GM19023 (cell line): ENCODE measurements around the gene CFAP57.

Experiments
- ATAC-seq: cut with Tn5 transposase; IDR thresholded peaks from one replicate; pipeline ENCODE4 v1.9.1; 2021; ENCODE audit warnings: mild to moderate bottlenecking, moderate library complexity; ENCODE audit not compliant: unreplicated experiment

Gene CFAP57

DNA sequence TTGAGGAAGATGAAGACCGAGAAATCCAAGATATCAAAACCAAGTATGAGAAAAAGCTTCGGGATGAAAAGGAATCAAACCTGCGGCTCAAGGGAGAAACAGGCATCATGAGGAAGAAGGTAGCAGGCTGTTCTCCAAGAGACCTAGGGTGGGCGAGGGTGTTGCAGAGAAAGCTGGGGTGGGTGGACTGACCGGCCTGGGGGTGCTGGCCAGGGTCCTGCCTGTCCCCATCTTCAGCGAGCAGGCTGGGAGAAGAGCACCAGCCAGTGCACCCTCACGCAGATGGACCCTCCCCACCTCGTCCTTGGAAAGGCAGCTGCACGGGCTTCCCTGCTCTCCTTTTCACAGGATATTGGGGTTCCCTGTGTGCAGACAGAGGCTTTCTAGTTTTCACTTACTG, 50.7 kb downstream of the CFAP57 start:
- no peak for ATAC-seq

DNA sequence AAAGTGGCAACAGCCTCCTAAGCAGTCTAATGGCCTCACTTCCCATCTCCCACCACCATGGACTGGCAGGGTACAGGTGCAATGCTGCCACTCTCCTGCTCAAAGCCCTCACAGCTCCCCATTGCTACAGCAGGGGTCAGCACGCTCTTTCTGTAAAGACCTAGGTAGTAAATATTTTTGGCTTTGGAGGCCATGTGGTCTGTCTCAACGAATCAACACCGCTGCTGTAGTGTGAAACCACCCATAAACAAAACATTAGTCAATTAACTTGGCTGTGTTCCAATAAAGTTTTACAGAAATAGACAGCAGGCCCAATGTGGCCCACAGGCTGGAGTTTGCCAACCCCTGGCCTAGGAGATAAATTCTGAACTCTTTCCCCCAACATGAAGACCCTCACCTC, 53.0 kb downstream of the CFAP57 start:
- ATAC-seq = no peak

DNA sequence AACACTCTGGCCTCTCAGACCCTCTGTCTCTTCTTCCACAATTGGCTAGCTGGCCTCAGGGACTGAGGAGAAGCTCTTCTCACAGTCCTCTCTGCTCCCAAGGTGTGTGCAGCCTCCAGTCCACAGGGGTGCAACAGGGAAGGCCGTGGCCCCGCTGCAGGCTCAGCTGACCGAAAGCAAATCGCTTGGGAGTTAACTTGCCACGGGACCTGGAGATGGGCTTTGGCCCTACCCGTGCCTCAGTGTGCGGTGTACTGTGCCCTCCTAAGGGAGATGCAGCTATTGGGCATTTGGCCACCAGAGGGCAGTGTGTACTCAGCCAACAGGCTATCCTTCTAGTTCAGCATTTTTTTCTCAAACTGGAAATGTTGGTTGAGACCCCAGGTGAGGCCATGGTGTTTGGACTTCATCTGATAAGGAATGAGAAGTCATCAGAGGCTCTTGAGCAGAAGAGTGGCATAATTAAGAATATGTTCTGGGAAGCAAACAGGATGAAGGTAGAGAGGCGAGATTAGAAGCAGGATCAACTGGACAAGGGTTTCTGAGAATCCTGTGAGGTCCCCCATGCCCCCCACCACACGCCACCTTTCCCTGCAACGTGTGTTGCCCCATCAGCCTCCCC, 55.1 kb downstream of the CFAP57 start:
- peak; percentile 66 for ATAC-seq

DNA sequence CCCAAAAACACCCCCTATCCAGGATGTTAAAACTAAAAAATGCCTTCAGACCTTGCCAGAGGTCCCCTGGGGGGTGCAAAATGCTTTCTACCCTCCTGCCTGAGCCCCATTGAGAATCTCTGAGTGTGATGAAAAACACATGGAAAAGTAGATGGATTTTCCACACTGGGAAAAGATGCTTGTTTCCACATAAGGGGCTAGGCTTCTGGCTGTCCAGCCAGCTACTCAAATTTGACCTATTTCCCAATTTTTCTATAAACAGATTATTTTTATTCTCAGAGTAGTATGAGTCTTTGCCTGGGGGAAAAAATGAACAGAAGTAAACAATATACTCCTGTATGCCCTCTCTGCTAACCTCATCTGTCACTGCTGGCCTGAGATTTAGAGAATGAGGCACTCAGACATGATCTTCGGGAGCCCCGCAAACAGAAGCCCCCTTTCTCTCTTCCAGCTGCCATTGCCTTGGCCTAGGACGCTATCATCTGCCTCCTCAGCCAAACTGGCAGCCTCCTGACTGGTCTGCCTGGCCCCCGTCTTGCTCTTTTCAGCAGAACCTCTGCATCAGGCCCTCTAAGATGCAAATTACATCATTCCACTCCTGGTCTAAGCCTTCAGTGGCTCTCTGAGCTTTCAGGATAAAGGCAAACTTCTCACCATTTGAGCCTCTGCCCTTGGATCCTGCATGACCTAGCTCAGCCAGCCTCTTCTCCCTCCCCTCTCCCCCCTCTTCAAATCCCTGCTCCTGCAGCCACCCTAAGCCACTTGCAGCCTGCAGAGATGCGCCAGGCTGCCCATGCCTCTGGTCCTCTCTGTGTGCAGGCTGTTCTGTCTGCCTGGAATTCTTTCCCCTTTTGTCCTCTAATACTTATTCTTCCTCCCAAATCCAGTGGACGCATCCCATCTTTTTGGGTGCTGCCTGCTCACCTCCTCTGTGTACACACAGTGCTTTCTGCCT, 58.0 kb downstream of the CFAP57 start:
- ATAC-seq = no peak

DNA sequence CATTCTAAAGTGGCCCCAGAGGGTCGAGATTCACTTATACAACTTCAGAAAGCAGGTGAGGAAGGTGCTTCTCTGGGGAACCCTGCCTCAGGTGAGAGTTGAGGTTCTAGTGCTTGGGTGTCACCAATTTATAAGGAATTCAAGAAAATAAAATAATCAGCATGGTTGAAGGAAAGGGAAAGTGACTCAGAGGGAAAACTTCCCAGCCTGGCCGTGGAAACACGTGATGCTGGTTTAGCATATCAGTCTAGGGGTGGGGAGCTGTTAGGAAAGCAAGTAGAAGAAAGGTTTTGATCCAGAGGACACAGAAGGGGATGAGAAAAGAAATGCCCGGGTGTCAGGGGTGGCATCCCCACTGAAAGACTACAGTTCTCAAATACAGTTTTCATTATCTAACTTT, 59.9 kb downstream of the CFAP57 start:
- no peak for ATAC-seq

DNA sequence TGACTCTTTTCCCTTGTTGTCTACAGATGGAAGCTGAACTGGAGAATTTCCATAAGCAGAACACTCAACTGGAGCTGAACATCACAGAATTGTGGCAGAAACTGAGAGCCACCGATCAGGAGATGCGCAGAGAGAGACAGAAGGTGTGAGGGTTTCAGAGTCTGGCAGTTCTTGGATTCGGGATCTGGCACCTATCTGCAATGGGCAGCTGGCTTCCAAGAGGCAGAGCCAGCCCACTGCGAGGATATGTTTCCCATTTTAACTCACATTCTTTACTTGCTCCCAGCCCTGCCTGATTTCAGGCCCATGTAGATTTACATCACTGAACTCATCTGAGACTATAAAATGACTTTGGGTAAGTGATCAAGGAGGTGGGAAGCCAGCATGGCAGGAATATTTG, 60.4 kb downstream of the CFAP57 start:
- no peak for ATAC-seq

DNA sequence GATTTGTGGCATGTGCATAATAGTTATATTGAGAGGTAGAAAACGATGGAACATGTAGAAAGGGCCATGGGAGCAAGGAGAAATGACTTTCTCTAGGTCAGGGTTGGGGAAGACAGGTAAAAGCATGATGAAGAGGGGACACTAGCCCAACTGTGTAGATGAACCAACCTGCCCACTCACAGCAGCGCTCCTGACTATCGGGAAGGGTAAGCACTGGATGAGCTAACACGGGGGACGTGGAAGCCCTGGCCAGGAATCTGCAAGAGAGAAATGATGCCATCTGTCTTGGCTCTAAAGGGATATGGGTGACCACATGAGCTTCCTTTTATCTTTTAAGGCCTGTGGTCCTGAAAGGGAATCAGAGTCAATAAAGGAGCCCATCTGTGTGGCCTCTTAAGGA, 61.5 kb downstream of the CFAP57 start:
- ATAC-seq = no peak

DNA sequence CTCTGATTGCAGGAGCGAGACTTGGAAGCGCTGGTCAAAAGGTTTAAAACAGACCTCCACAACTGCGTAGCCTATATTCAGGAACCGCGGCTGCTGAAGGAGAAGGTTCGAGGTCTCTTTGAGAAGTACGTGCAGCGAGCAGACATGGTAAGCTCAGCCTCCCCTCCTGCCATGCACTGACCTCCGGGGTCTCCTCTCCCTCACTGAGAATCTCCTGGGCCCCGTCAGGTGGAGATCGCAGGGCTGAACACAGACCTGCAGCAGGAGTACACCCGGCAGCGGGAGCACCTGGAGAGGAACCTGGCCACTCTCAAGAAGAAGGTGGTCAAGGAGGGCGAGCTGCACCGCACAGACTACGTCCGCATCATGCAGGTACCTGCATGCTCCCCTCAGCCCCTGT, 62.1 kb downstream of the CFAP57 start:
- no peak for ATAC-seq

DNA sequence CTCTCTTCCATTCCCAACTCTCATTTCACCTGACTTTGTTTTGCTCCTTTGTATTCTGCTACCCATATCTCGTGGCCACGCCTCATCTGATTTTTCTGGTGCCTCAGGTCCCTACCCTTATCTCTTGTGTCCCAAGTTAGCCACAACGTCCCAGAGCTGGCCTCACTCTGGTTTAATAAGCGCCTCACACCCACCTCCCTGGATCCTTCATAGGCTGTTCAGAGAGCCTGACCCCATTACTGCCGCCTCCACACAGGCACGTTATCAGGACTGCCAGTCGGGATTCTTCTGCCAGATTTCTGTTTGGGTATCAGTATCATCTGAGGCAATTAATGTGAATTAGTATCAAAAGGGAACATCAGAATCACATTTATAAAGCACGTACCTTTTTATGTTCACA, 62.9 kb downstream of the CFAP57 start:
- no peak for ATAC-seq

DNA sequence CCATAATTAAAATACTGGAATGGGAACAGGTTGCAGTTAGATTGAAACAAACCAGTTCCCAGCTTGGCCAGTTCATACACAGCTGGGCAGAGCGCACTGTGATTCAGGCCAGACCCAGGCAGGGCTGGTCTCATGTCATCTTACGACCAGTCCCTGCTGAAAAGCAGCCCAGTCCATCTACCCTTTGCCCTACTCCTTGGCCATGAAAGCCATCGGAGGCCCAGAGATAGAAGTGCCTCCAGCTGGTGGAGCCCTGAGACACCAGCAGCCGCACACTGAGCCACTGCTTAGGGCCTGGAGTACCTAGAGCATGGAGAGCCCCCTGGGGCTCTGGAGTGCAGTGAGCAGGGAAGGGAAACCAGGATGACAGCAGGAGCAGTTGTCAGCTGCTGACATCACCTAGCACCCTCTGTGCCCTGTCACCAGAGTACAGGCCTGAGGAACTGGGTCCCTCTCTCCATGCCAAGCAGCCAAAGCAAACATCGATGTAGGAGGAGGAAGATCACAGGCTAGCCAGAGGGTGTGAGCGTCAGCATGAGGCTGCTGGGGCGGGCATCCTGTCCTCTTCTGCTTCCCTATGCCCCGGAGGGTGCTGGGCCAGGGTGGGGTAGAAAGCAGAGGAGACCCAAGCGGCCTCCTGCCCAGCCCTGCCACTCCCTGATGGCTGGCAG, 63.5 kb downstream of the CFAP57 start:
- no peak for ATAC-seq

DNA sequence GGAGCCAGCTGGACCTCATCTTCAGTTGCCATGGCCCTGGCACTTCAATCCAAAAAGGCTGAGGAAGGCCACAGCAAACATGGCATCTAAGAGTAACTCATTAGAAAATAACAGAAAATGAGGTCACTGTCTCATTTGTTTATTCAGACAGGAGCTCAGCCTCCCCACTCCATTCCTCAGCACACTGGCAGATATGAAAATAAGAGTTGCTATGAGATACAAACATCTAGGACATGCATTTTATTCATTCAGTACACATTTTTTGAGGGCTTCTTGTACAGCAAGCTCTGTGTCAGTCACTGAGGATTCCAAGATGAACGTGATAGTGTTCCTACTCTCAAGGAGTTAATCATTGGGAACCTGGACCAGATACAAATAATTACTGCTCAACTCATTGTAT, 65.0 kb downstream of the CFAP57 start:
- no peak for ATAC-seq

DNA sequence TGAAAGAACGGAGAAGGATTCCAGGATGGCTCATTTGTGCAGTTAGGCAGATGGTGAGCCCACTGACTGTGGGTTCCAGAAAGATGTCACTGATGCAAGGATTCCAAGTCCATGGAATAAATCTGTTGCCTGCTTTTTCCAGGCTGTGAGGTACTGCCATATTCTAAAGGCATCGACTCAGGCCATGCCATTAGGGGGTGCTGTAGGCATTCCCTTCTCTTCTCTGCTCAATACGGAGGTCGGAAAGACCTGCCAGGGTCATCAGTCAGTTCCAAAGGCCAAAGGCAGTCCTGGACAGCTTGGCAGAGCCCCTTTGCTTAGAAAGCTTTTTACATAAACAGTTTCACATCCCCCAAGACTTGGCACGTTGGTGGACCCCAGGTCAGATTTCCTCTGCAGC, 66.0 kb downstream of the CFAP57 start:
- no peak for ATAC-seq

DNA sequence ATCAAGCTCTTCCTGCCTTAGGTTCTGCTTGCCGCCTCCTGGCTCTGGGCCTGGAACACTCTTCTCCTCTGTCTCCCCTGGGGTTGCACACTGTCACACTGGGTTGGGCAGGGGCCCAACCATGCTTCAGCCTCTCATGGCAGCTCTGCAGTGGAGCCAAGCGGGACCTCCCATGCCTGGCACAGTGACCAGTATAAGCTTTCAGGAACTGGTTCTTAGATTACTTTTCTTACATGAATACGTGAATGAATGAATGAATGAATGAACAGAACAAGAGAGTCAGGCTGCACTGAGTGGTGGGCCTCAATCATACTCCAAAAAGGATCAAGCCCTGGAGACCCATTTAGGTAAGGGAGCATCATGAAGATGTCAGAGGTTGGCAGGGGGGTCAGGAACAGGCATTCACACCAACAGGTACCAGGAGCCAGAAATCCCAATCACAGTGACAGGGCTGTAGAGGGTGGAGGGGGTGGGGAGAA, 66.9 kb downstream of the CFAP57 start:
- ATAC-seq = no peak

DNA sequence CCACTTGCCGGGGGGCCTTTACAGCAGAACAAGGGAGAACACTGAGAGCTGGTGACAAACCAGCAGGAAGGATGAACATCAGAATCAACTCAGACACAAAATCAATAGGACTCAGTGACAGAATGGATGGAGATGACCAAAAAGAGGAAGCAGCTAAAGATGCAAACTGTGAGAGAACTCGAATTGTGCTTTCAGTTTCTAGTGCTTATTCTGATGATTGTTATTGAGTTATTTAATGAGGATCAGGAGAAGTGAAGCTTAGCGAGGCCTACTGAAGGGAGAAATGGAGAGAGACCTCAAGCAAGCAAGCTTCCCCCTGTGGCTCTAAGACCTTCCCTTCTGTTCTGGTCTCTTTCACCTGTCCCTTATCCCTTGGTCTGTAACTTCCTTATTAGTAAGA, 67.4 kb downstream of the CFAP57 start:
- no peak for ATAC-seq

DNA sequence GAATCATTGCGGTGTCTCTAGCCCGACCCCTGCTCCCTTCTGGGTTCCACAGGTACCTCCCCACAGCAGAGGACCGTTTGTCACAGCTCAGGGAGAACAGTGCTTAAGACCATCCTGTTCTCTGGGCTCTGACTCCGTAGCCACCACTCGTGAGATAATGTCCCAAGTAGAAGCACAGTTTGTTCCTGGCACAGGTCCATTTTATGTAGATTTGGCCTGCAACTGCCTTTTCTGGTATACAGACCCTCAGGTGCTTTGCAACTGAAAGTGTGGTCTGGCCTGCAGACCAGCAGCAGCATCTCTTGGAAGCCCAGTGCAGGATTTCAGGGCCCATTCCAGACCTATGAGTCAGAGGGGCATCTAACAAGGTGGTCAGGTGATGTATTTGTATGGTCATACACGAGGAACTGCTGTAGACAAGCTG, 69.3 kb downstream of the CFAP57 start:
- no peak for ATAC-seq

DNA sequence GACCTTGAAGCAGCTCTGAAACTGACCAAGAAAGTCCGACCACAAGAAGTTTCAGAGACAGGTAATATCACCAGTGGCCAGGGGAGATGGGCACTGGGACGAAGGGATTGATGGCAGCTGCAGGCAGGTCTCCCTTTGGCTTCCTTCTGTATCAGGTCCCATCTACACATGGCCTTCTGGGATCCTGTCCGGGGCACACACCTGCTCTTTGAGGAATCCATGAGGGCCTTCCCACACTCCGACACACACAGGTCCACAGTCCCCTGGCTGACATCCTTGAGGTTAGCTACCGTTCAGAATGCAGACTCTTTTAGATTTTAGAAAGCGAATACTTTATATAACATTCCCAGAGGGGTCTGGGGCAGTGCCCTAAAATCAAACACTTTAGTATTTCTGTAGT, 71.2 kb downstream of the CFAP57 start:
- no peak for ATAC-seq

DNA sequence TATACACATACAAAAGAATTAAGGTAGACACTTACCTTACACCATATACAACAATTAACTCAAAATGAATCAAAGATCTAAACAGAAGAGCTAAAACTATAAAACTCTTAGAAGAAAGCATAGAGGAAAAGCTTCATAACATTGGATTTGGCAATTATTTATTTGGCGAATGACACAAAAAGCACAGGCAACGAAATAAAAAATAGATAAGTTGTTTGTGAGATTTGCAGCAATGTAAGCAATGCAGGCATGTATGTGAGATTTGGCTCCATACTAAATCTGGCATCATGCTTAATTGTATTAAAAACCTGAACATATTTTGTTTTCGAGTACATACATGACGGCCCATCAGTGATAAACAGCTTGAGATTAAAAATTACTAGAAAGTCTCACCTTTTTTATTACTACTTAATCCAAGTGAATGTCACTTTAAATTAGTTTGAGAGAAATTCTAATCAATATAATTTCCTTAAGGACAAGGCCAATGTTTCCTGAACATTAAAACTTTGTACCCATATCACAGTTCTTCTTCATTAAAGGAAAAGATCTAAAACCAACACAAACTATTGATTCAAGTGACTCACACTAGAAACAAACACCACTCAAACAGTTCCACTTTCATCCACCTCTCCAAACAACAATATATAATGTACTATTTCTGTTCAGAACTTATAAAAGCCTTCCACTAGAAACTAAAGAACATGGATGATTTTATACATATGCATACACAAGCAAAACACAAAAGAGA, 74.5 kb downstream of the CFAP57 start:
- ATAC-seq = no peak

DNA sequence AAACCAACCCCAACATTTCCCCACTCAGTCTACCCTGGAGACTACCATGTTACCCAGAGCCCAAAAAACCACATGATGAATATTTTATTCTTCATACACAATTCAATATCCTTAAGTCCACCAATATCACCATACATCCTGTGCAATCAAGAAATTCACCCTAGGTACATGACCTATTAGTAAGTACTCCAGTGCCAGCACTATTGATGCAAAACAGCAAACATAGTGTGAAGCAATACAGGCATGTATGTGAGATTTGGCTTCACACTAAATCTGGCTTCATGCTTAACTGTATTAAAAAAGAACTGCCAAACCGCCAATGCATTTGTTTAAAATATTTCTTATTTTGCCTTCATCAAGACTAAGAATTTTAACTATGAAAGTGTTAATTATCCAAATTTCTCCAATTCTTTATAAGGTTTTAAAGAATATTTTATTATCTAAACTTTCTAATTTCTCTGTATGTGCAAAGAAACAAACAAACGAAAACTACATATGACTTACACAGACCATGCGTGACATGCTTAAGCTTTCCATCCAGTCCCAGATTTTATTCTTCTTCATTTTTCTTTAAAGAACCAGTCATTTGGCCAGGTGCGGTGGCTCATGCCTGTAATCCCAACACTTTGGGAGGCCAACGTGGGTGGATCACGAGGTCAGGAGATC, 75.3 kb downstream of the CFAP57 start:
- no peak for ATAC-seq

DNA sequence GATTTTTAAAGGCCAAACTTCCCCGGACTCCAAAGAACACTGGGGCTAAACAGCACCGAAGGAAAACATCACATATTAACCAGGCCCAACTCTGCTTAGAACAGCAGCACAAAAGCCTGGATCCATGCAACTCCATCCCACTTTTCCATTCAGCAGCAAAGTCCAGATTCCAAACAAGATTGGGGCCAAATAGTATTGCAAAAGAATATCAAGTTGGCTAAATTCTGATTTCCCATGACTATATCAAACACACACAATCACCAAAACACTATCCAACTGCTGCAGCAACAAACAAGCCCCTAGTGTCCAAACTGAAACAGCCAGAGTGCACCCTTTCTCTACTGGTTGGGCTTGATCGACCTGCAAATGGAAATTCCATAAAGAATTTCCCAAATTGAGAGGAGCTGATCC, 78.2 kb downstream of the CFAP57 start:
- no peak for ATAC-seq

DNA sequence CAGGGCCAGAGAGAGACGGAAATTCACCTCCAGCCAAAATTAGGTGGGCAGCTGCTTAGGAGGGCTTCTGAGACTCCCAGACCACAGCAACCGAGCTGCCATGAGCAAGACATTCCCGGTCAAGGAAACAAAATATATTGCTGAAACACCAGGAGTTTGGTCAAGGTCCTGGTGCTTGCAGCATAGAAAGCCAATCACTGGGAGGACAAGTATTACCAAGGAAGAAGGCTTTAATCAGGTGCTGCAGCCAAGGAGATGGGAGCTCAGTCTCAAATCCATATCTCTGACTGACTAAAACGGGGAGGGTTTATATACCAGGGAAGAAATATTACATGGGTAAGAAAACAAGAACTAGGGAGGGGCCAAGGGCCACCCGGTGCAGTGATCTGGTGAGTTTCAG, 78.9 kb downstream of the CFAP57 start:
- ATAC-seq = no peak
